RPMI7951 (cell line): ENCODE measurements around the gene SNRNP200. TPM values are rescaled to one million over a fixed set of nuclear protein-coding genes. Genes with fewer than 3 reads are reported as not detected.

ENCODE experiments used
- total RNA-seq: library from RNA; depleted of rRNA; stranded (reverse); fragments of >200 nt; shearing (Covaris generic); gene quantifications from 2 replicates; pipeline ENCODE4 v1.2.3, GENCODE V29; 2014; rRNA removed

Gene SNRNP200
- total RNA-seq, 1 experiment from 2014 or later: 46.1 TPM

Other genes starting within 250 kb of the SNRNP200 start
- not detected in 2 replicates for gene ADRA2B, start 189.0 kb downstream of the SNRNP200 start, total RNA-seq
- not detected in 2 replicates for gene ASTL, start 167.0 kb downstream of the SNRNP200 start, total RNA-seq
- 0.49 and 0.84 TPM in 2 replicates for gene DUSP2, start 160.1 kb downstream of the SNRNP200 start, total RNA-seq
- gene STARD7, start 96.7 kb downstream of the SNRNP200 start, total RNA-seq: 131 and 142 TPM in 2 replicates
- 21.3 and 23.5 TPM in 2 replicates for gene TMEM127, start 39.5 kb downstream of the SNRNP200 start, total RNA-seq
- gene CIAO1, start 39.3 kb downstream of the SNRNP200 start, total RNA-seq: 116 and 147 TPM in 2 replicates
- gene ITPRIPL1, start 19.8 kb upstream of the SNRNP200 start, total RNA-seq: 14.5 and 15.9 TPM in 2 replicates
- gene NCAPH, start 30.2 kb upstream of the SNRNP200 start, total RNA-seq: 58.5 and 69.2 TPM in 2 replicates
- gene NEURL3, start 199.8 kb upstream of the SNRNP200 start, total RNA-seq: 0.48 TPM in 1 of 2 replicates, not detected in the other
- 9.0 and 12.6 TPM in 2 replicates for gene ARID5A, start 231.2 kb upstream of the SNRNP200 start, total RNA-seq